Measurements from ENCODE around the gene NDUFA11. TPM values are rescaled to one million over a fixed set of nuclear protein-coding genes. Genes with fewer than 3 reads are reported as not detected.

The NDUFA11 gene
- total and polyA plus RNA-seq, 2 of the 13 experiments (the other 11 are each of a cell fraction or from before 2014, with no cell fraction given): 286 to 378 TPM

DNA sequence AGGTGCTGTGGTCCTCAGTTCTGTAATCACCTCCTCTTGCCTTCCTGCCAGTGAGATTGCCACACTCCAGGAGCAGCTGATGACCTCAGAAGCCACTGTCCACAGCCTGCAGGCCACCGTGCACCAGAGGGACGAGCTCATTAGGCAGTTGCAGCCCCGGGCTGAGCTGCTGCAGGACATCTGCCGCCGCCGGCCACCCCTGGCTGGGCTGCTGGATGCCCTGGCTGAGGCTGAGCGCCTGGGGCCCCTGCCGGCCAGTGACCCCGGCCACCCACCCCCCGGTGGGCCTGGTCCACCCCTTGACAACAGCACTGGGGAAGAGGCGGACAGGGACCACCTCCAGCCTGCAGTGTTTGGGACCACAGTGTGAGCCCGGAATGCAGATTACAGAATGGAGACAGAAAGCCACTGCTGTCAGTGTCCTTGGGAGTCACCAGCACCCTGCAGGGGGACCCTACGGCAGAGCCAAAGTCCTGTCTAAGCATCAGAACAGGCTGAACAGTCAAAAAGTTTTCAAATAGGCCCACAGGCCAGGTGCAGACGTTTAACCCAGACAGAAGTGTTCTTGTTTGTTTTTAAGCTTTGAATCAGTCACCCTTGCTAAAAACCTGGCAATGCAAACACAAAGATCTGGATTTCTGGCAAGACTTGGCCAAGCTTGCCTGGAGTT lies 5.3 kb upstream of the NDUFA11 start (continued):
- TF ChIP-seq, protein P1, sequence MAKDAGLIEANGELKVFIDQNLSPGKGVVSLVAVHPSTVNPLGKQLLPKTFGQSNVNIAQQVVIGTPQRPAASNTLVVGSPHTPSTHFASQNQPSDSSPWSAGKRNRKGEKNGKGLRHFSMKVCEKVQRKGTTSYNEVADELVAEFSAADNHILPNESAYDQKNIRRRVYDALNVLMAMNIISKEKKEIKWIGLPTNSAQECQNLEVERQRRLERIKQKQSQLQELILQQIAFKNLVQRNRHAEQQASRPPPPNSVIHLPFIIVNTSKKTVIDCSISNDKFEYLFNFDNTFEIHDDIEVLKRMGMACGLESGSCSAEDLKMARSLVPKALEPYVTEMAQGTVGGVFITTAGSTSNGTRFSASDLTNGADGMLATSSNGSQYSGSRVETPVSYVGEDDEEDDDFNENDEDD (CRISPR knock-in tag; IDR thresholded peaks at IDR 0.05; ENCODE audit: borderline replicate concordance): no peak
- TF ChIP-seq ARNTL (CRISPR knock-in tag; IDR thresholded peaks at IDR 0.05) (peak; percentile 43; the same call in 1 of the 2 replicates), ATRX (CRISPR knock-in tag; IDR thresholded peaks at IDR 0.05; ENCODE audit: borderline replicate concordance) (no peak), ZBTB21 (CRISPR knock-in tag; IDR thresholded peaks at IDR 0.05) (peak; percentile 57; the same call in 1 of the 2 replicates), FOSL1 (CRISPR knock-in tag; IDR thresholded peaks at IDR 0.05; ENCODE audit: borderline replicate concordance) (no peak), ZNF724P (CRISPR knock-in tag; IDR thresholded peaks at IDR 0.05; ENCODE audit: borderline replicate concordance) (no peak), ZBTB7A (CRISPR knock-in tag; IDR thresholded peaks at IDR 0.05) (peak; percentile 76), ZMYM2 (CRISPR knock-in tag; IDR thresholded peaks at IDR 0.05) (no peak), ZBTB40 (IDR thresholded peaks at IDR 0.05) (no peak), ZBTB40 (CRISPR knock-in tag; IDR thresholded peaks at IDR 0.05) (peak; percentile 71), ZNF343 (CRISPR knock-in tag; IDR thresholded peaks at IDR 0.05) (peak; percentile 27; the same call in 1 of the 2 replicates), ZBTB8A (CRISPR knock-in tag; IDR thresholded peaks at IDR 0.05; ENCODE audit: borderline replicate concordance, low read depth) (no peak), ZNF713 (CRISPR knock-in tag; IDR thresholded peaks at IDR 0.05) (no peak), ZNF367 (CRISPR knock-in tag; IDR thresholded peaks at IDR 0.05; ENCODE audit: borderline replicate concordance) (no peak), MEIS2 (CRISPR knock-in tag; IDR thresholded peaks at IDR 0.05) (no peak), AFF4 (CRISPR knock-in tag; IDR thresholded peaks at IDR 0.05) (no peak; the same call in 1 of the 2 replicates)
